Measurements from ENCODE around the gene MOV10L1.
A peak's percentile ranks its signal among the peaks of the same experiment; 100 is the strongest.
"Not testable (repeated sequence)": the region's sequence is repeated elsewhere in the genome, so short reads cannot be mapped to it uniquely, and the experiment has no call there.

MOV10L1 gene

GRCh38 chr22:50165436-50166123 lies 75.8 kb downstream of the MOV10L1 start:
- no peak for DNase-seq

GRCh38 chr22:50167689-50168489 lies 78.1 kb downstream of the MOV10L1 start:
- no peak for DNase-seq

- not testable (repeated sequence) for DNase-seq
Measured at GRCh38 chr22:50168490-50169180, 78.8 kb downstream of the MOV10L1 start.

- no peak for DNase-seq
Measured at GRCh38 chr22:50169181-50169759, 79.5 kb downstream of the MOV10L1 start.

- peak; percentile 76 for DNase-seq
Measured at GRCh38 chr22:50169774-50170341, 80.1 kb downstream of the MOV10L1 start.

GRCh38 chr22:50170453-50171318 lies 80.9 kb downstream of the MOV10L1 start, which contains the start of gene PANX2:
Gene PANX2 (plus strand): TSS chr22:50170731. CDS start chr22:50170731, 0 bp downstream.
- no peak for DNase-seq

GRCh38 chr22:50171319-50171964 lies 81.6 kb downstream of the MOV10L1 start:
- no peak for DNase-seq

- no peak for DNase-seq
Measured at GRCh38 chr22:50171965-50172421, 82.2 kb downstream of the MOV10L1 start.

GRCh38 chr22:50173311-50173982 lies 83.6 kb downstream of the MOV10L1 start:
- no peak for DNase-seq

- DNase-seq = no peak
Measured at GRCh38 chr22:50173983-50174355, 84.2 kb downstream of the MOV10L1 start.

GRCh38 chr22:50174382-50175190 lies 84.8 kb downstream of the MOV10L1 start:
- no peak for DNase-seq

- DNase-seq = no peak
Measured at GRCh38 chr22:50175191-50175461, 85.3 kb downstream of the MOV10L1 start.

GRCh38 chr22:50175921-50176849 lies 86.4 kb downstream of the MOV10L1 start:
- DNase-seq = no peak

GRCh38 chr22:50176850-50177536 lies 87.2 kb downstream of the MOV10L1 start:
- DNase-seq = no peak

- no peak for DNase-seq
Measured at GRCh38 chr22:50177537-50178470, 88.0 kb downstream of the MOV10L1 start.

GRCh38 chr22:50178471-50178864 lies 88.7 kb downstream of the MOV10L1 start:
- no peak for DNase-seq
